OCI-LY1 (cell line): ENCODE data around the gene MON1A.

ENCODE experiments used
- H2AFZ ChIP-seq: fragments of 200-600 bp; sonication (generic), shearing (Covaris generic); 2 replicates; pipeline ENCODE4 v1.6.0; 2014; ENCODE audit warnings: antibody characterized with exemption, mild to moderate bottlenecking, low read length
- H3F3A ChIP-seq: fragments of 200-600 bp; sonication (generic), shearing (Covaris generic); 2 replicates; pipeline ENCODE4 v1.6.0; 2014; ENCODE audit warnings: mild to moderate bottlenecking, antibody characterized with exemption, low read length, moderate library complexity; ENCODE audit not compliant: insufficient read depth
- H3K27ac ChIP-seq: fragments of 200-600 bp; sonication (generic); 2 replicates; pipeline ENCODE4 v1.5.1; 2014; ENCODE audit warnings: low read length, mixed run types, mild to moderate bottlenecking, low read depth; ENCODE audit not compliant: poor library complexity, severe bottlenecking
- H3K27me3 ChIP-seq: fragments of 200-600 bp; sonication (generic); 2 replicates; pipeline ENCODE4 v1.6.0; 2014; ENCODE audit warnings: antibody characterized with exemption, mild to moderate bottlenecking, low read length, moderate library complexity; ENCODE audit not compliant: insufficient read depth
- H3K36me3 ChIP-seq: fragments of 200-600 bp; sonication (generic); 2 replicates; pipeline ENCODE4 v1.6.1; 2014; ENCODE audit warnings: mild to moderate bottlenecking, antibody characterized with exemption, low read length, moderate library complexity, mixed read lengths; ENCODE audit not compliant: insufficient read depth
- H3K4me1 ChIP-seq: fragments of 200-600 bp; sonication (generic); 2 replicates; pipeline ENCODE4 v1.5.1; 2014; ENCODE audit warnings: mild to moderate bottlenecking, low read length, moderate library complexity; ENCODE audit not compliant: insufficient read depth, severe bottlenecking
- H3K4me2 ChIP-seq: fragments of 200-600 bp; sonication (generic), shearing (Covaris generic); 2 replicates; pipeline ENCODE4 v1.6.1; 2014; ENCODE audit warnings: low read length
- H3K4me3 ChIP-seq: fragments of 200-600 bp; sonication (generic); 2 replicates; pipeline ENCODE4 v1.5.1; 2014; ENCODE audit warnings: low read length, low read depth, mild to moderate bottlenecking, mixed read lengths; ENCODE audit not compliant: poor library complexity, severe bottlenecking
- H3K79me2 ChIP-seq: fragments of 200-600 bp; shearing (Covaris generic); 2 replicates; pipeline ENCODE4 v1.6.1; 2016; ENCODE audit warnings: mixed run types, low read length, mixed read lengths; ENCODE audit not compliant: insufficient read depth
- H3K9ac ChIP-seq: fragments of 200-600 bp; sonication (generic), shearing (Covaris generic); 2 replicates; pipeline ENCODE4 v1.6.1; 2014; ENCODE audit warnings: mild to moderate bottlenecking, low read length, mixed read lengths
- H3K9me2 ChIP-seq: fragments of 200-600 bp; sonication (generic), shearing (Covaris generic); 2 replicates; pipeline ENCODE4 v1.6.1; 2014; ENCODE audit warnings: low read depth, mild to moderate bottlenecking, low read length, mixed read lengths
- H3K9me3 ChIP-seq: fragments of 200-600 bp; shearing (Covaris generic); 2 replicates; pipeline ENCODE4 v1.6.1; 2014; ENCODE audit warnings: low read length, mixed read lengths
- H4K20me1 ChIP-seq: fragments of 200-600 bp; sonication (generic), shearing (Covaris generic); 2 replicates; pipeline ENCODE4 v1.6.0; 2016; ENCODE audit warnings: mild to moderate bottlenecking, low read length; ENCODE audit not compliant: insufficient read depth
- EZH2 ChIP-seq: fragments of 200-600 bp; sonication (generic), shearing (Covaris generic); IDR thresholded peaks from 2 replicates; pipeline ENCODE4 v1.8.0; 2017; ENCODE audit warnings: borderline replicate concordance, mixed run types, mild to moderate bottlenecking, antibody characterized with exemption, low read length, moderate library complexity, mixed read lengths
- TF ChIP-seq, protein P1 (sequence below): fragments of 200-600 bp; sonication (generic), shearing (Covaris generic); IDR thresholded peaks from 2 replicates; pipeline ENCODE4 v1.5.1; 2017; ENCODE audit warnings: mild to moderate bottlenecking, antibody characterized with exemption, low read length, moderate library complexity, mixed read lengths

The MON1A gene

GRCh38 chr3:49968346-49968745 is 38.7 kb upstream of the MON1A start:
- H3K4me3 ChIP-seq = no peak overlapping the region
- peaks cover 6% of the 10 kb centered on the region for H3K4me1 ChIP-seq
- H3K4me2 ChIP-seq = no peak overlapping the region
- H3F3A ChIP-seq = 0 out of 2 replicates have a peak, but pooled peaks cover 4% of the 10 kb centered on the region
- H3K9me3 ChIP-seq = no peaks in the 10 kb centered on the region
- no peak overlapping the region for H3K27ac ChIP-seq
- no peaks in the 10 kb centered on the region for H4K20me1 ChIP-seq
- no peaks in the 10 kb centered on the region for H3K9me2 ChIP-seq
- peaks cover 30% of the 10 kb centered on the region for H3K79me2 ChIP-seq
- no peak for TF ChIP-seq EZH2
- TF ChIP-seq, protein P1, sequence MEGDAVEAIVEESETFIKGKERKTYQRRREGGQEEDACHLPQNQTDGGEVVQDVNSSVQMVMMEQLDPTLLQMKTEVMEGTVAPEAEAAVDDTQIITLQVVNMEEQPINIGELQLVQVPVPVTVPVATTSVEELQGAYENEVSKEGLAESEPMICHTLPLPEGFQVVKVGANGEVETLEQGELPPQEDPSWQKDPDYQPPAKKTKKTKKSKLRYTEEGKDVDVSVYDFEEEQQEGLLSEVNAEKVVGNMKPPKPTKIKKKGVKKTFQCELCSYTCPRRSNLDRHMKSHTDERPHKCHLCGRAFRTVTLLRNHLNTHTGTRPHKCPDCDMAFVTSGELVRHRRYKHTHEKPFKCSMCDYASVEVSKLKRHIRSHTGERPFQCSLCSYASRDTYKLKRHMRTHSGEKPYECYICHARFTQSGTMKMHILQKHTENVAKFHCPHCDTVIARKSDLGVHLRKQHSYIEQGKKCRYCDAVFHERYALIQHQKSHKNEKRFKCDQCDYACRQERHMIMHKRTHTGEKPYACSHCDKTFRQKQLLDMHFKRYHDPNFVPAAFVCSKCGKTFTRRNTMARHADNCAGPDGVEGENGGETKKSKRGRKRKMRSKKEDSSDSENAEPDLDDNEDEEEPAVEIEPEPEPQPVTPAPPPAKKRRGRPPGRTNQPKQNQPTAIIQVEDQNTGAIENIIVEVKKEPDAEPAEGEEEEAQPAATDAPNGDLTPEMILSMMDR = no peak
- no peaks in the 10 kb centered on the region for H3K27me3 ChIP-seq
- no peak overlapping the region for H2AFZ ChIP-seq
- H3K9ac ChIP-seq = no peak overlapping the region
- peaks cover 67% of the 10 kb centered on the region for H3K36me3 ChIP-seq

DNA sequence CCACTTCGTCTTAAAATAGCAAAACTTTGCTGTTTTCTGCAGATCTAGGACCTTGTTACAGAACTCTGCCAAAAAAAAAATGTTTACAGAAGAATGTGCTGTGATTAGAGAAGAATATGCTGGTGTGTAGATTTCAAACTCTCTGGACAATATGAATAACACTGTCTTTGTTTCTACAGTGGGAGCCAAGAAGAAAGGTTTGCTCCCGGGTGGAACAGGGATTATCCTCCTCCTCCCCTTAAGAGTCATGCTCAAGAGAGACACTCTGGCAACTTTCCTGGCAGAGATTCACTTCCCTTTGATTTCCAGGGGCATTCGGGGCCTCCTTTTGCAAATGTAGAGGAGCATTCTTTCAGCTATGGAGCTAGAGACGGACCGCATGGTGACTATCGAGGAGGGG is 37.7 kb upstream of the MON1A start:
- Histone ChIP-seq H3K4me3 (no peak overlapping the region), H3K9me3 (no peaks in the 10 kb centered on the region), H3K4me2 (no peak overlapping the region), H3K36me3 (peaks cover 67% of the 10 kb centered on the region), H3K27me3 (no peaks in the 10 kb centered on the region), H3F3A (0 out of 2 replicates have a peak, but pooled peaks cover 4% of the 10 kb centered on the region), H3K79me2 (peaks cover 33% of the 10 kb centered on the region), H2AFZ (no peak overlapping the region), H3K9ac (no peak overlapping the region), H4K20me1 (no peaks in the 10 kb centered on the region), H3K27ac (no peak overlapping the region), H3K4me1 (peaks cover 6% of the 10 kb centered on the region), H3K9me2 (no peaks in the 10 kb centered on the region)
- TF ChIP-seq, protein P1 = no peak
- TF ChIP-seq EZH2 = no peak

GRCh38 chr3:49966233-49966942 is 36.8 kb upstream of the MON1A start:
- H3K4me3 ChIP-seq = no peak overlapping the region
- no peaks in the 10 kb centered on the region for H3K27me3 ChIP-seq
- TF ChIP-seq, protein P1 = no peak
- no peak for TF ChIP-seq EZH2
- 0 out of 2 replicates have a peak, but pooled peaks cover 4% of the 10 kb centered on the region for H3F3A ChIP-seq
- H3K79me2 ChIP-seq = peaks cover 36% of the 10 kb centered on the region
- no peak overlapping the region for H3K9ac ChIP-seq
- H3K27ac ChIP-seq = no peak overlapping the region
- H2AFZ ChIP-seq = no peak overlapping the region
- H3K9me3 ChIP-seq = no peaks in the 10 kb centered on the region
- peaks cover 6% of the 10 kb centered on the region for H3K4me1 ChIP-seq
- H3K36me3 ChIP-seq = peaks cover 59% of the 10 kb centered on the region
- H3K4me2 ChIP-seq = no peak overlapping the region
- H3K9me2 ChIP-seq = no peaks in the 10 kb centered on the region
- H4K20me1 ChIP-seq = no peaks in the 10 kb centered on the region
